Ectodermal cell (in vitro differentiated cells): Measurements from ENCODE around the gene SMAD2.
"Not testable (repeated sequence)": the region's sequence is repeated elsewhere in the genome, so short reads cannot be mapped to it uniquely, and the experiment has no call there.

ENCODE experiments used
- H3K27ac ChIP-seq: 2 replicates; pipeline ENCODE4 v1.7.0; 2013; ENCODE audit warnings: mild to moderate bottlenecking, low read depth, low read length; ENCODE audit not compliant: insufficient read depth, poor library complexity, severe bottlenecking
- H3K27me3 ChIP-seq: 2 replicates; pipeline ENCODE4 v1.7.0; 2013; ENCODE audit warnings: mild to moderate bottlenecking, low read length; ENCODE audit not compliant: insufficient read depth, control insufficient read depth, poor library complexity, severe bottlenecking
- H3K36me3 ChIP-seq: one replicate; pipeline ENCODE4 v1.7.0; 2013; ENCODE audit warnings: low read length; ENCODE audit not compliant: control insufficient read depth, insufficient read depth
- H3K4me1 ChIP-seq: one replicate; pipeline ENCODE4 v1.7.0; 2013; ENCODE audit warnings: low read length; ENCODE audit not compliant: control insufficient read depth, insufficient read depth
- H3K4me3 ChIP-seq: 2 replicates; pipeline ENCODE4 v1.7.0; 2013; ENCODE audit warnings: low read depth, low read length, control low read depth; ENCODE audit not compliant: insufficient read depth
- H3K9me3 ChIP-seq: 2 replicates; pipeline ENCODE4 v1.7.0; 2013; ENCODE audit warnings: mild to moderate bottlenecking, low read length, moderate library complexity; ENCODE audit not compliant: control insufficient read depth
- WGBS, 2 experiments: methylation state at CpG; one replicate each; pipeline ENCODE4 v1.1.7; 2013; ENCODE audit warnings: missing lambda C conversion rate in 2 of 2; 5-methylcytosine and 5-hydroxymethylcytosine counted together

SMAD2 gene

DNA sequence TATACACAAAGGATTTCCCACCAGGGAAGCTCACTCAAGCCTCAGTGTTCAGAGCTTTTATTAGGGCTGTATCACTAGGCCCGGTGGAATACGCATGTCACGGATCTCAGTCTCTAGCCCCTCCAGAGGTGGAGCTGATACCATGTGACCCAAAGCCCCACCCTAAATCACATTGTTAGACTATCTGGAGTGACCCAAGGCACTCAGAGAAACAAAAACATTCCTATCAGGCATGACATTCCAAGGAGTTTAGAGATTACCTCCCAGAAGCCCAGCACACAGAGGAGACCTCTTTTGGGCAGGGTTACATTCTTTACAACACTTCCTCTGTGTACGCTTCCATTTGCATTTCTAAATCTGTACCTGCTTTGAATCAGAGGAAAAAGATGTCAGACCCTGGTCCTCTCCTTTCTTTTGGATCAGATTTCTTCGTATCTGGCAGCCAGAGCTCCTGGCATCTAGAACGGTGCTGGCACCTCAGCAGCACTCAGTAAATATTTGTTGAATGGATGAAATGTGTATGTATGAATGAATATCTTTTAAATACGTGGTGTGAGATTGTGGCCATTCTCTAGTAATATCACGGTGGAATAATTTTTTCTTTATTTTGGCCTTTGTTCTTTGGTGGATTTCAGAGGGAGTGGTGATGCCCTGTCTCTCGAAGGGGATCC is 37.7 kb upstream of the SMAD2 start:
- H3K4me1 ChIP-seq = peaks cover 20% of the 10 kb centered on the region
- no peaks in the 10 kb centered on the region for H3K27me3 ChIP-seq
- H3K27ac ChIP-seq = peak overlapping the region; percentile 89
- WGBS, 2 experiments = 33 to 35% methylated on average over 9 of the region's 9 CpGs
- no peak overlapping the region for H3K4me3 ChIP-seq
- H3K36me3 ChIP-seq = no peaks in the 10 kb centered on the region
- no peaks in the 10 kb centered on the region for H3K9me3 ChIP-seq

DNA sequence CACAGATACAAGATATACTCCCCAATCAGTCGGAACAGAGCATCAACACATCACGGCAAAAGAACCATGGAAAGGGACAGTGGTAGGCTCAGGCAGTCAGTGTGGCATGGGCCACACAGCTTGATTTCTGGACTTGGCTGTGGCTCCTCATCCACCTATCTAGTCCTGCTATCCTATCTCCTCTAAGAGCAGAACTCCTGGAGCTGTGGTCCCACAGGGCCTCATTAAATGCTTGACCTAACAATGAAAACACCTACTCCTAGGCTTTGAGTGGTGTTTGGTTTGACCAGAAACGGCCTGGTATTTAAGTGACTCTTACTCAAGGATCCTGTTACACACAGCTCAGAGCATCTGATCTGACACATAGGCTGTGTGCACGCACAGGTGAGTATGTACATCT is 33.6 kb upstream of the SMAD2 start:
- Histone ChIP-seq H3K4me3 (no peak overlapping the region), H3K27me3 (no peaks in the 10 kb centered on the region), H3K36me3 (no peaks in the 10 kb centered on the region), H3K9me3 (no peaks in the 10 kb centered on the region), H3K4me1 (peaks cover 7% of the 10 kb centered on the region), H3K27ac (no peak overlapping the region)
- 94% methylated on average over 4 of the region's 4 CpGs for WGBS, 2 experiments

DNA sequence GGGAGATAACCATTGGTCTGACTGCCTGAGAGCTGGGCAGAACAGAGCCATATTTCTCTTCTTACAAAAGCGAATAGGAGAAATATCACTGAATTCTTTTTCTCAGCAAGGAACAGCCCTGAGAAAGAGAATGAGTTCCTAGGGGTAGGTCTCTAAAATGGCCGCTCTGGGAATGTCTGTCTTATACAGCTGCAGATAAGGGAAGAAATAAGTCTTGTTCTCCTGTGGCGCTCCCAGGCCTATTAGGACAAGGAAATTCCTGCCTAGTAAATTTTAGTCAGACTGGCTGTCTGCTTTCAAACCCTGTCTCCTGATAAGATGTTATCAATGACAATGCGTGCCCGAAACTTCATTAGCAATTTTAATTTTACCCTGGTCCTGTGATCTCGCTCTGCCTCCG is 30.5 kb upstream of the SMAD2 start:
- H3K36me3 ChIP-seq, H3K4me1 ChIP-seq, H3K9me3 ChIP-seq, H3K27me3 ChIP-seq, H3K4me3 ChIP-seq, H3K27ac ChIP-seq: not testable (repeated sequence)
- 94 to 95% methylated on average over 7 of the region's 7 CpGs for WGBS, 2 experiments

DNA sequence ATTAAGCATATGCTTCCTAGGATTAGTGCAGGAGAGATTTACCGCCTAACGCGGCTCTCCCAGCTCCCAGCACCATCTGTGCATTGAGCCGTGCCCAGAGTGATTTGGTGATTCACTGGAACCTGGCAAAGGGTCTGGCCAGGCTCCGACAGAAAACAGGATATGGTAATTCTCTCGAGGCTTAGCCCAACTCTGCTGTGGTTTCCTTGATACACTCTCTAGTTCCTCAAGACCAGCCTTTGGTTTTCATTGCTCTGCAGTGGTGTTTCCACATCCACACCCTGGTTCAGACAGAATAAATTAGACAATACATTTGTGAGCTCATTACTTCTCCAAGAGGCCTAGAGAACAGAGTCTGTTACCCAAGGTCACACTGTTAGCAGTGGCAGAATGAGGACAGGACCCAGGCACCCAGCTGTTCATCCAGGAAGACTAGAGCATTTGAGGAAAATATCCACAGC is 23.0 kb upstream of the SMAD2 start:
- no peaks in the 10 kb centered on the region for H3K36me3 ChIP-seq
- no peaks in the 10 kb centered on the region for H3K4me1 ChIP-seq
- H3K27ac ChIP-seq = no peak overlapping the region
- no peaks in the 10 kb centered on the region for H3K9me3 ChIP-seq
- no peaks in the 10 kb centered on the region for H3K27me3 ChIP-seq
- no peak overlapping the region for H3K4me3 ChIP-seq
- WGBS, 2 experiments = 70 to 82% methylated on average over 6 of the region's 6 CpGs

DNA sequence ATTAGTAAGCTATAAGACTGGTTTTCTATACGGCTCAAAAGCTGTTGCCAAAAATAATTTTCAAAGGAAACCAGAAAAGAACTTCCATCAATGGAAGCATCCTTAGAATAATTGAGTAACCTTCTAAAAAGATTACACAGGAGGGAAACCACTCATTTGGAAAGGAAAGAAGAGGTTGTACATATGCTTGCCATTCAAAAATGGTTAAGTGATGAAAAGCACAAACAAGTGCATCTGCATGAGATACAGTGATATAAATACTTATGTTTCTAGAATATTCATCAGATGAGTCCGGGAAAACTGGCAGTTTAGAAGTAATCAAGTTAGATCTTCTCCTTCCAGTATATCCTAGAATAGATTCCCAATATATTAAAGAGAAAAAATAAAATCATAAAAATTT is 20.1 kb upstream of the SMAD2 start:
- Histone ChIP-seq H3K27me3 (no peaks in the 10 kb centered on the region), H3K4me3 (no peak overlapping the region), H3K4me1 (no peaks in the 10 kb centered on the region), H3K27ac (no peak overlapping the region), H3K36me3 (no peaks in the 10 kb centered on the region), H3K9me3 (no peaks in the 10 kb centered on the region)
- 86 to 94% methylated on average over 1 to 2 of the region's 2 CpGs for WGBS, 2 experiments

DNA sequence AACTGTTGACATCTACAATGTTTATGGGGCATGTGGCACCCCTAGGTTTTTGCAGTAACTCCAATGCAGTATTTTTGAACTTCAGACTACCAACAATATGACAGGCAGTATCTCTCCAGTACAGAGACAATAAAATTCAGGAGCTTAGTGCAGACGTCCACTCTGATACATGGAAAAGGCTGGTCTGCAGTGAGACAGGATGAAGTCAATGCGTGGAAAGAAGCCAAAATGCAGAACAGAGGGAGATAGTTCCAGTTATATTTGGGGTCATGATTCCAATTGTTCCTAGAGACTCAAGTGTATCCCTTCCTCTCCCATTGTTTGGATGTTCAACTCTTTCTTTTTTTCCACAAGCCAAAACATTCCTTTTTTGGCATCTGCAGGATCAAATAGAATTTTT is 18.7 kb upstream of the SMAD2 start:
- Histone ChIP-seq H3K36me3 (no peaks in the 10 kb centered on the region), H3K27me3 (no peaks in the 10 kb centered on the region), H3K27ac (no peak overlapping the region), H3K4me3 (no peak overlapping the region), H3K9me3 (no peaks in the 10 kb centered on the region), H3K4me1 (no peaks in the 10 kb centered on the region)
- 94 to 95% methylated on average over 2 of the region's 2 CpGs for WGBS, 2 experiments

DNA sequence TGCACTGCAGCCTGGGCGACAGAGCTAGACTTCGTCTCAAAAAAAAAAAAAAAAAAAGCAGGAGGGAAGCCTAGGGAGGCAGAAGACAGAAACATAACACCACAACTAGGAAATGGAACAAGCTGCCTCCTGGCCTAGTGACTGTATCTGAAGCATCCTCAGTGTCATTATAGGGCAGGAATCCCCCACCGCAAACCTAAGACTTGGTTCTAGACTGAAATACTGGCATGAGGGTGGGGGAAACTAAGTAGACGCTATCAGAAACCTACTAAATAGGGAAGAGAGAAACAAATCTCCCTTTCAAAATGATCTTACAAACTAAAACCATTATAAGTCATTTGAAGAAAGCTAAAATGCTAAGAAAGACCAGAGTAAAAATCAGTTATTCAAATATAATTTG is 16.4 kb upstream of the SMAD2 start:
- Histone ChIP-seq H3K27ac (no peak overlapping the region), H3K4me3 (no peak overlapping the region), H3K4me1 (no peaks in the 10 kb centered on the region), H3K36me3 (no peaks in the 10 kb centered on the region), H3K9me3 (no peaks in the 10 kb centered on the region), H3K27me3 (no peaks in the 10 kb centered on the region)
- 99 to 100% methylated on average over 3 to 4 of the region's 4 CpGs for WGBS, 2 experiments

DNA sequence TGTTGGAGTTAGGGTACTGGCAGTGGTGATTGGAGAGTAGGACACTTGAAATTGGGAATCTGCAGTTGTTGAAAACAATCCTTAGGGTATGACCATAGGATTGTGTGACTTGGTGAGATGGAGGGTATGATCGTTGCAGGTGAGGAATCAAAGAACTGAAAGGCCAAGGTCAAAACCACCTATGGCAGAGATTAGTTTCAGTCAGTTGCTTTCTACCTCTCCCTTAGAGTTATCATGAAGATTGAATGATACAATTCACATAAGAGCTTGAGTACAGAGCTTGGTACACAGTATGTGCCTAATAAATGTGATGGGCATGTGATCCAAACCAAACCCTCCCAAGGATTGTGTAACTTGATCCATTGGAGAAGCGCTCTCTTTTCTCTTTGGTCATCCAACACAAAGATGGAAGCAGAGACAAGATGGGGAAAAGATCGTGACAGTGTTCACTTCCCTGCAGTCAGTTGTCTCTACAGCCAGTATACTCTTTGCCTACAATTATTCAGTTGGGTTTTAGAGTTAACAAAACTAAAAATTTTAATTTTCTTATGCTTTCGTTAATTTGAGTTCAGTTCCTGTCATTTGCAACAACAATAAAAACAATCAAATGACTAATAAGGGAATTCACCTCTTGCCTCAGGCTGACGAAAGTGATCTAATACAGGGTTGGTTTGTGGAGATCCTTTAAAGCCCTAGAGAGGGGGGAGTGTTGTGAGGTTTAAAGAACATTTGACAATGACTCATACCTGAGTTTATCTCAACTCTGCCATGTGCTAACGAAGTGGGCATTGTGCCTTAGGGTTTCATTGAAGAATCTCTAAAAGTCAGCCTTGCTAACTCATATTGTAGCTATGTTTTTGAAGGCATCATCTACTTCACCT is 14.8 kb upstream of the SMAD2 start:
- H3K9me3 ChIP-seq = no peaks in the 10 kb centered on the region
- H3K4me1 ChIP-seq = no peaks in the 10 kb centered on the region
- 89 to 93% methylated on average over 6 of the region's 6 CpGs for WGBS, 2 experiments
- H3K27me3 ChIP-seq = no peaks in the 10 kb centered on the region
- no peaks in the 10 kb centered on the region for H3K36me3 ChIP-seq
- no peak overlapping the region for H3K4me3 ChIP-seq
- no peak overlapping the region for H3K27ac ChIP-seq

DNA sequence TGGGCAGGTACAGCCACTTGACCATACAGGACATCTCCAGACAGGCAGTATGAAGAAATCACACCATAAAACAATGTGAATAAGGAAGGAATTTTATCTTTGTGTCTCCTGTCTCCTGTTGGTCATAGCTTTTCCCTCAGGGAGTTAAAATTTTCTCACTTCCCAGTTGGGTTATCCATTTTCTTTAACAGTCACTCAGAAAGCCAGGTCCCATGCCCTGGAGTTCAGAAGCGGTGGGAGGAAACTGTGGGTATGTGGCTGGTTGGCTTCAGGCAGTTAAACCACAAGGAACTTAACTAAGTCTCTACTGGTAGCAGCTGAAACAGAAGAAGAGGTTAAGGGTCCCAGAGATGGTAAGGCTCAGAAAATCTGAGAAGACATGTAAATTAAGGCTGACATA is 6.5 kb upstream of the SMAD2 start:
- H3K9me3 ChIP-seq = no peaks in the 10 kb centered on the region
- peaks cover 20% of the 10 kb centered on the region for H3K4me1 ChIP-seq
- WGBS, 2 experiments = 91 to 100% methylated on average over 1 of the region's 1 CpG
- no peak overlapping the region for H3K27ac ChIP-seq
- no peaks in the 10 kb centered on the region for H3K36me3 ChIP-seq
- no peak overlapping the region for H3K4me3 ChIP-seq
- H3K27me3 ChIP-seq = no peaks in the 10 kb centered on the region

DNA sequence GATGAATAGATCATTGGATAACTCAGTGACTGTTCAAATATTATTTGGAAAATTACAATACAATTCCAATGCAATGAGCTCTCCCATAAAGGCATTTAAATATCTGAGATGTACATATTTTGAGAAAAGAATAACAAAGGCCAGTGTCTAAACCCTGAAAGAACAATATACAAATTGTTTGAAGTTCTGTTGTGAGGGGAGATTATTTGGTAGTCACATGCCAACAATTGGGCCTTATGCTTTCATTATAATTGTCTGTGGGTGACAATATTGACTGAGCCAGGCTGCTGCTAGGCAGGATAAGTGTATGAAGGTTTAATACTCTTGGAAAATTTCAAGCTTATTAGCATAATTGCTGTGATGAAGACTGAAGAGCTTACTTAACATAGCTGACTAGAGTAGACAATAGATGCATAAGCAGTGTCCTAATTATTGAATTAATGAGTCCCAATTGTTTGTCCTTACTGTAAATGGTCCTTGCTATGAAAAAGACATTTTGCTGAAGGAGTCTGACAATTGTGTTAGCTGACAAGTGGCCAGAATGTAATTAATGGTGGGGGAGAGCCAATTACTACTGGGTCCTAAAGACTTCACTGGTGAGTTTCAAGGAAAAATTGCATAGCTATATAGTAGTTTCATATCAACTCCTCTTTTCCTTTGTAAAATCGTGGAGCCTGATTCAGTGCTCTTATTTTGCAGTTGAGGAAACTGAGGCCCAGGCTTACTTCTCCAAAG is 5.0 kb upstream of the SMAD2 start:
- no peak overlapping the region for H3K4me3 ChIP-seq
- no peaks in the 10 kb centered on the region for H3K36me3 ChIP-seq
- H3K9me3 ChIP-seq = no peaks in the 10 kb centered on the region
- 85 to 93% methylated on average over 1 of the region's 1 CpG for WGBS, 2 experiments
- peaks cover 24% of the 10 kb centered on the region for H3K4me1 ChIP-seq
- no peaks in the 10 kb centered on the region for H3K27me3 ChIP-seq
- H3K27ac ChIP-seq = no peak overlapping the region
